HepG2 (cell line): ENCODE results near the gene PCYT2. TPM values are rescaled to one million over a fixed set of nuclear protein-coding genes. Genes with fewer than 3 reads are reported as not detected.
A peak's percentile ranks its signal among the peaks of the same experiment; 100 is the strongest.

Experiments
- ATAC-seq: fragments of 200-7000 bp; cut with Tn5 transposase; 3 replicates; pipeline ENCODE4 v1.9.1; 2020; ENCODE audit warnings: mild to moderate bottlenecking, moderate library complexity
- BruUV-seq: library from RNA; stranded (reverse); fragments of 400-500 nt; replicated peaks from 2 replicates; lab custom pipeline; 2021; lab: Mats Ljungman, UMichigan
- CTCF ChIA-PET: fragments of 300-600 bp; formaldehyde crosslinking; extraction: SDS; loops from one replicate; lab custom pipeline; 2021; ENCODE audit warnings: low total read pairs, inconsistent platforms, low intra/inter-chr PET ratio; lab: Yijun Ruan, JAX
- POLR2A ChIA-PET: fragments of 350-600 bp; sonication (Branson Sonifier 250); formaldehyde crosslinking; loops from one replicate; lab custom pipeline; 2020; ENCODE audit warnings: antibody characterized with exemption, inconsistent platforms; lab: Yijun Ruan, JAX
- DNase-seq: peaks from one replicate; pipeline ENCODE4 v3.0.0-alpha.2; 2015; ENCODE audit warnings: low spot score
- FAIRE-seq: peaks from 3 replicates; lab custom pipeline; 2011; peaks lifted over from hg19 to GRCh38; lab: Jason Lieb, UNC
- H2AFZ ChIP-seq: one replicate; pipeline ENCODE4 v1.6.1; 2011; ENCODE audit warnings: low read length, inconsistent platforms
- H3K27ac ChIP-seq: fragments of 300-600 bp; 3 replicates; pipeline ENCODE4 v1.8.0; 2011; ENCODE audit warnings: mixed run types, mild to moderate bottlenecking, mixed read lengths, low read length, inconsistent platforms; ENCODE audit not compliant: insufficient read depth; ENCODE audit errors: extremely low read length
- H3K27me3 ChIP-seq, 2 experiments: fragments of 200-600 bp in 1 of 2; 2 replicates in 1 of 2; 3 replicates in 1 of 2; pipeline versions ENCODE4 v1.6.0 to v1.8.0; 2011; ENCODE audit warnings: low read length in 2 of 2, mild to moderate bottlenecking in 2 of 2, moderate library complexity in 2 of 2, inconsistent platforms in 1 of 2; ENCODE audit not compliant: insufficient read depth in 2 of 2, control insufficient read depth in 1 of 2
- H3K36me3 ChIP-seq, 2 experiments: fragments of 200-600 bp in 1 of 2; replicated peaks in 1 of 2; 2 replicates in 1 of 2; 3 replicates in 1 of 2; pipeline versions ENCODE4 v1.5.1 to v1.8.0; 2011; ENCODE audit warnings: low read length in 2 of 2, inconsistent platforms in 1 of 2; ENCODE audit not compliant: insufficient read depth in 2 of 2, control insufficient read depth in 1 of 2
- H3K4me1 ChIP-seq: 2 replicates; pipeline ENCODE4 v1.5.1; 2012; ENCODE audit warnings: low read length, inconsistent platforms; ENCODE audit not compliant: insufficient read depth
- H3K4me2 ChIP-seq: 2 replicates; pipeline ENCODE4 v1.6.0; 2011; ENCODE audit warnings: low read depth, low read length, inconsistent platforms
- H3K4me3 ChIP-seq, 3 experiments: fragments of 200-600 bp in 1 of 3; sonication (generic), shearing (Covaris generic) in 1 of 3; replicated peaks in 1 of 3; 2 replicates each; pipeline ENCODE4 v1.5.1; 2011 to 2016; ENCODE audit warnings: low read length in 3 of 3, inconsistent platforms in 2 of 3, low read depth in 2 of 3, mild to moderate bottlenecking in 2 of 3, control low read depth in 1 of 3, mixed read lengths in 1 of 3; ENCODE audit not compliant: insufficient read depth in 1 of 3
- H3K79me2 ChIP-seq: one replicate; pipeline ENCODE4 v1.6.1; 2011; ENCODE audit warnings: low read length, inconsistent platforms; ENCODE audit not compliant: insufficient read depth
- H3K9ac ChIP-seq: 2 replicates; pipeline ENCODE4 v1.6.0; 2011; ENCODE audit warnings: mild to moderate bottlenecking, low read depth, low read length, inconsistent platforms; ENCODE audit not compliant: insufficient read depth
- H3K9me3 ChIP-seq: 2 replicates; pipeline ENCODE4 v1.5.1; 2012; ENCODE audit warnings: mild to moderate bottlenecking, low read length
- H4K20me1 ChIP-seq: 2 replicates; pipeline ENCODE4 v1.6.0; 2011; ENCODE audit warnings: inconsistent platforms, mild to moderate bottlenecking, low read length, moderate library complexity; ENCODE audit not compliant: insufficient read depth
- AGO2 ChIP-seq: fragments of 200-400 bp; formaldehyde crosslinking; optimal IDR thresholded peaks from 2 replicates; pipeline ENCODE3; 2017; ENCODE audit warnings: mild to moderate bottlenecking, low read depth, low read length, moderate library complexity
- HCFC1 ChIP-seq: fragments of 150-350 bp; IDR thresholded peaks from 2 replicates; pipeline ENCODE4 v1.6.1; 2014; ENCODE audit warnings: low read depth, low read length
- HMGXB4 ChIP-seq, 2 experiments: sonication (generic) in 1 of 2; formaldehyde crosslinking in 1 of 2; IDR thresholded peaks; 2 replicates each; pipeline versions ENCODE4 v1.4.0 to v1.6.1; 2018 to 2020; ENCODE audit warnings: missing genetic modification reagents in 2 of 2, borderline replicate concordance in 1 of 2, low read depth in 1 of 2, mild to moderate bottlenecking in 1 of 2, missing biosample characterization in 1 of 2
- HNF4G ChIP-seq, 2 experiments: sonication (generic) in 1 of 2; formaldehyde crosslinking in 1 of 2; IDR thresholded peaks; 2 replicates each; pipeline versions ENCODE4 v1.4.0 to v1.6.1; 2011 to 2020; ENCODE audit warnings: borderline replicate concordance in 2 of 2, low read depth in 2 of 2, mild to moderate bottlenecking in 2 of 2, low read length in 1 of 2, missing genetic modification reagents in 1 of 2, moderate library complexity in 1 of 2
- NR2C2 ChIP-seq: sonication (generic); formaldehyde crosslinking; IDR thresholded peaks from 2 replicates; pipeline ENCODE4 v1.4.0; 2020; ENCODE audit warnings: missing genetic modification reagents, mild to moderate bottlenecking, moderate library complexity, borderline replicate concordance
- NR2F6 ChIP-seq, 2 experiments: IDR thresholded peaks; 2 replicates each; pipeline ENCODE4 v1.6.1; 2016; ENCODE audit warnings: antibody characterized with exemption in 1 of 2, mild to moderate bottlenecking in 1 of 2
- POLR2A ChIP-seq, 2 experiments: IDR thresholded peaks; 2 replicates each; pipeline ENCODE4 v1.6.1; 2011; ENCODE audit warnings: low read depth in 2 of 2, low read length in 2 of 2, mild to moderate bottlenecking in 1 of 2, moderate library complexity in 1 of 2; ENCODE audit not compliant: insufficient read depth in 1 of 2
- POLR2G ChIP-seq: fragments of 200-400 bp; formaldehyde crosslinking; IDR thresholded peaks from 2 replicates; pipeline ENCODE4 v1.6.1; 2018; ENCODE audit warnings: mild to moderate bottlenecking, low read depth, low read length, moderate library complexity
- RBFOX2 ChIP-seq: fragments of 200-400 bp; formaldehyde crosslinking; IDR thresholded peaks from 2 replicates; pipeline ENCODE4 v1.6.1; 2017; ENCODE audit warnings: low read depth, mild to moderate bottlenecking, low read length
- TEAD3 ChIP-seq: optimal IDR thresholded peaks from 2 replicates; pipeline ENCODE3; 2016; ENCODE audit warnings: borderline replicate concordance
- ZNF282 ChIP-seq: fragments of 450-650 bp; IDR thresholded peaks from 2 replicates; pipeline ENCODE4 v1.6.1; 2018; ENCODE audit not compliant: partially characterized antibody
- WGBS: methylation state at CpG from one replicate; pipeline ENCODE4 v1.1.6; 2017; ENCODE audit warnings: low lambda C conversion rate; 5-methylcytosine and 5-hydroxymethylcytosine counted together
- in situ Hi-C: cut with HindIII; loops from 2 replicates; pipeline ENCODE4 v1.10.0; 2017; ENCODE audit warnings: low pct_unique_long_range_greater_than_20kb; ENCODE audit not compliant: extremely low pct_ligation_motif_present
- intact Hi-C: fragments of 100-400 bp; cut with micrococcal nuclease; formaldehyde crosslinking; loops from one replicate; pipeline ENCODE4 v1.10.0; 2022; ENCODE audit not compliant: unreplicated experiment
- polyA plus RNA-seq, 8 experiments: library from polyadenylated mRNA; depleted of rRNA in 3 of 8; stranded (reverse) in 7 of 8; unstranded in 1 of 8; fragments of >200 nt; fragmentation: Illumina TruSeq in 4 of 8; extraction: Trizol in 4 of 8; gene quantifications; 2 replicates each; pipeline versions ENCODE4 v1.2.1 to v1.2.3, GENCODE V29; 2011 to 2016; ENCODE audit warnings: low read depth in 4 of 8, missing spikeins in 1 of 8, mixed read lengths in 1 of 8; ENCODE audit not compliant: insufficient read depth in 1 of 8
- total RNA-seq, 5 experiments: library from RNA; depleted of rRNA; stranded (reverse); fragments of >200 nt; fragmentation: Illumina TruSeq; extraction: Trizol; gene quantifications; 2 replicates each; pipeline ENCODE4 v1.2.3, GENCODE V29; 2016; ENCODE audit warnings: low read depth in 1 of 5
- TF ChIP-seq, protein P1 (sequence below): sonication (generic); formaldehyde crosslinking; IDR thresholded peaks from 2 replicates; pipeline ENCODE4 v1.5.1; 2020; ENCODE audit warnings: mild to moderate bottlenecking, missing genetic modification reagents, moderate library complexity

The PCYT2 gene
- total and polyA plus RNA-seq, 2 of the 13 experiments (the other 11 are each of a cell fraction or from before 2014, with no cell fraction given) = 147 to 297 TPM

DNA sequence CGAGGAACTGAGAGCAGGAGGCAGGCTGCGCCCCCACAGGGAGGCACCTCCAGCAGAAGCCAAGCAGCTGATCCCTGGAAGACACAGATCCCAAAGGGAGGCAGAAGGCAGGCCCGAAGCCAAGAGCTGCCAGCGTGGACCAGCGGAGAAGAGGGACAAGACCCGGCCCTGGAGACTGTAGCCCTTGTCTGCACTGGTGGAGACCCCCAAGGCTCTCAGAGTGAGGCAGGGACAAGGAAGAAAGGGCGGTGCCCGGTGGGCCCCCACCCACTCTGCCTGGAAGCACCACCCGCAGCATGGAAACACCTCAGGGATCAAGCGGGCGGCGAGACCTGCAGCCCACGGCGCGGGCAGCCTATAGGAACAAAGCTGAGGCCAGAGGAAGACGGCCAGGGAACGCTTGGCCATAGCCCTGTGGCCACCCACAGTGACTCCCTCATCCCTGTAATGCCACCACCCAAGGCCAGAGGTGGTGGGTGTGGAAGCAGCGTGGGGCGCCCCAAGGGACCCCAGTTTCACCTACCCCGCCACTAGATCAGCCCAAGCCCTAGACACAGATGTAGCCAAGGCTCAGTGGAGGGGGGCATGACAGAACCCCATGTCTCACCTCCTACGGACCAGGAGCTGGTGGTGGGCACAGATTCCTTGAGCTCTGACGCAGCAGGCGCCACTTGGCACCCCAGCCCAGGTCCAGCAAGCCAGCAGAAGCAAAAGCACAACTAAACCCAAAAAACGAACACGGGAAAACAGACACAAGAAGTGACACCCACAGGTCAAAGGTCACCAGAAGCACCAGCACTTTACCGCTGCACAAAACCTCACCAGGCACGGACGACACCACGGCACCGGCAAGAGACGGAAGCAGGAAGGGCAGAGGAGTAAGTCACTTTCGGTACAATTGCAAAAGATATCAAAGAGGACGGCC is 9.7 kb upstream of the PCYT2 start:
- Histone ChIP-seq H3K27ac (no peak overlapping the region), H2AFZ (no peak overlapping the region), H3K4me1 (peaks cover 51% of the 10 kb centered on the region), H3K36me3 (peaks cover 21 to 31% of the 10 kb centered on the region in 2 experiments), H3K9me3 (no peaks in the 10 kb centered on the region), H4K20me1 (peaks cover 22% of the 10 kb centered on the region), H3K79me2 (peaks cover 72% of the 10 kb centered on the region), H3K4me3 (no peak overlapping the region), H3K27me3 (no peaks in the 10 kb centered on the region), H3K4me2 (no peak overlapping the region), H3K9ac (no peak overlapping the region)
- POLR2A ChIA-PET = interaction anchor here (1.3 kb wide), 1 partner anchor 101 kb away, joined by 3 read pairs; the partner anchor contains the start of gene CENPX
- DNase-seq = no peak
- WGBS = 96% methylated on average over 33 of the region's 33 CpGs
- FAIRE-seq = peak; percentile 53
- ATAC-seq = no peak
- intact Hi-C loops = no loop called here
- CTCF ChIA-PET = no interaction called here
- in situ Hi-C loops = no loop called here
- no TSS peak for BruUV-seq
- TF ChIP-seq POLR2A (IDR thresholded peaks at IDR 0.05; ENCODE audit: insufficient read depth in 1 of 2, low read depth in 2 of 2, low read length in 2 of 2) (peak in 1 of 2 experiments; percentile 20; a peak in 1 of 4 replicates), TEAD3 (CRISPR knock-in tag) (no peak), NR2F6 (IDR thresholded peaks at IDR 0.05) (peak; percentile 63; the same call in 1 of the 2 replicates), NR2F6 (CRISPR knock-in tag; IDR thresholded peaks at IDR 0.05) (no peak), HMGXB4 (CRISPR knock-in tag; IDR thresholded peaks at IDR 0.05; ENCODE audit: borderline replicate concordance in 1 of 2, low read depth in 1 of 2) (no peak), HNF4G (IDR thresholded peaks at IDR 0.05; ENCODE audit: borderline replicate concordance, low read depth, low read length) (peak; percentile 26; the same call in 1 of the 2 replicates), HNF4G (CRISPR knock-in tag; IDR thresholded peaks at IDR 0.05; ENCODE audit: borderline replicate concordance, low read depth) (no peak), ZNF282 (no peak), POLR2G (peak; percentile 26; the same call in 1 of the 2 replicates), NR2C2 (CRISPR knock-in tag) (0 out of 2 replicates have a peak, but pooled peaks have one; percentile 29), RBFOX2 (peak; percentile 61), AGO2 (peak; percentile 94), HCFC1 (no peak)
- TF ChIP-seq, protein P1, sequence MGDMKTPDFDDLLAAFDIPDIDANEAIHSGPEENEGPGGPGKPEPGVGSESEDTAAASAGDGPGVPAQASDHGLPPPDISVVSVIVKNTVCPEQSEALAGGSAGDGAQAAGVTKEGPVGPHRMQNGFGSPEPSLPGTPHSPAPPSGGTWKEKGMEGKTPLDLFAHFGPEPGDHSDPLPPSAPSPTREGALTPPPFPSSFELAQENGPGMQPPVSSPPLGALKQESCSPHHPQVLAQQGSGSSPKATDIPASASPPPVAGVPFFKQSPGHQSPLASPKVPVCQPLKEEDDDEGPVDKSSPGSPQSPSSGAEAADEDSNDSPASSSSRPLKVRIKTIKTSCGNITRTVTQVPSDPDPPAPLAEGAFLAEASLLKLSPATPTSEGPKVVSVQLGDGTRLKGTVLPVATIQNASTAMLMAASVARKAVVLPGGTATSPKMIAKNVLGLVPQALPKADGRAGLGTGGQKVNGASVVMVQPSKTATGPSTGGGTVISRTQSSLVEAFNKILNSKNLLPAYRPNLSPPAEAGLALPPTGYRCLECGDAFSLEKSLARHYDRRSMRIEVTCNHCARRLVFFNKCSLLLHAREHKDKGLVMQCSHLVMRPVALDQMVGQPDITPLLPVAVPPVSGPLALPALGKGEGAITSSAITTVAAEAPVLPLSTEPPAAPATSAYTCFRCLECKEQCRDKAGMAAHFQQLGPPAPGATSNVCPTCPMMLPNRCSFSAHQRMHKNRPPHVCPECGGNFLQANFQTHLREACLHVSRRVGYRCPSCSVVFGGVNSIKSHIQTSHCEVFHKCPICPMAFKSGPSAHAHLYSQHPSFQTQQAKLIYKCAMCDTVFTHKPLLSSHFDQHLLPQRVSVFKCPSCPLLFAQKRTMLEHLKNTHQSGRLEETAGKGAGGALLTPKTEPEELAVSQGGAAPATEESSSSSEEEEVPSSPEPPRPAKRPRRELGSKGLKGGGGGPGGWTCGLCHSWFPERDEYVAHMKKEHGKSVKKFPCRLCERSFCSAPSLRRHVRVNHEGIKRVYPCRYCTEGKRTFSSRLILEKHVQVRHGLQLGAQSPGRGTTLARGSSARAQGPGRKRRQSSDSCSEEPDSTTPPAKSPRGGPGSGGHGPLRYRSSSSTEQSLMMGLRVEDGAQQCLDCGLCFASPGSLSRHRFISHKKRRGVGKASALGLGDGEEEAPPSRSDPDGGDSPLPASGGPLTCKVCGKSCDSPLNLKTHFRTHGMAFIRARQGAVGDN = 0 out of 2 replicates have a peak, but pooled peaks have one; percentile 32
